DOHH2 (cell line): ENCODE results near the gene MAPKBP1.

ENCODE experiments used
- CTCF ChIP-seq: fragments of 200-600 bp; sonication (generic); IDR thresholded peaks from one replicate; pipeline ENCODE4 v1.5.1; 2014; ENCODE audit warnings: antibody characterized with exemption, mild to moderate bottlenecking, low read depth, low read length; ENCODE audit not compliant: poor library complexity, severe bottlenecking
- EZH2phosphoT487 ChIP-seq: fragments of 200-600 bp; sonication (generic); IDR thresholded peaks from 2 replicates; pipeline ENCODE4 v1.6.1; 2017; ENCODE audit warnings: borderline replicate concordance, mild to moderate bottlenecking, antibody characterized with exemption, low read length, moderate library complexity, mixed read lengths

- peak; percentile 19 for TF ChIP-seq CTCF
- no peak for TF ChIP-seq EZH2phosphoT487
Observed at GRCh38 chr15:41827290-41827879, 53.1 kb downstream of the MAPKBP1 start.
